CD4-positive, alpha-beta T cell treated with Interleukin-15 for 4 hours (primary cell): ENCODE measurements around the gene TPST1.
"Not testable (repeated sequence)": the region's sequence is repeated elsewhere in the genome, so short reads cannot be mapped to it uniquely, and the experiment has no call there.

Source experiments
- DNase-seq: peaks from one replicate; pipeline ENCODE4 v3.0.0-alpha.2; 2020; ENCODE audit warnings: low spot score

TPST1 gene

DNA sequence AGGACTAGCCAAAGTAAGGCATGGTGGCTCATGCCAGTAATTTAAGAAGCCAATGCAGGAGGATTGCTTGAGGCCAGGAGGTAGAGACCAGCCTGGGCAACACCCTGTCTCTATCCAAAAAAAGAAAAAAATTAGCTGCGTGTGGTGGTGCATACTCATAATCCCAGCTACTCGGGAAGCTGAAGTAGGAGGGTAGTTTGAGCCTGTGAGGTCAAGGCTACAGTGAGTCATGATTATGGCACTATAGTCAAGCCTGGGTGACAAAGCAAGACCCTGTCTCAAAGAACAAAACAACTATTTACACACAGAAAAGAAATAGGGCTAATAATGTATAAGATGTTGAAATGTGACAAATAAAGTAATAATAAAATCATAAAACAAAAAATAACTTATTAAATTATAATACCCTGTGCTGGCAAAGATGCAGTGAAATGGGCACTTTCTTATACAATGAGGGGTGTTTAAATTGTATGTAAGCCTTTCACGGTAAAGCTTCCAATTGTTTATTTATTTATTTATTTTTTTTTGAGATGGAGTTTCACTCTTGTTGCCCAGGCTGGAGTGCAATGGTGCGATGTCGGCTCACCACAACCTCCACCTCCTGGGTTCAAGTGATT, 175.2 kb downstream of the TPST1 start:
- DNase-seq = no peak

GRCh38 chr7:66382182-66382923, 177.2 kb downstream of the TPST1 start:
- not testable (repeated sequence) for DNase-seq

DNA sequence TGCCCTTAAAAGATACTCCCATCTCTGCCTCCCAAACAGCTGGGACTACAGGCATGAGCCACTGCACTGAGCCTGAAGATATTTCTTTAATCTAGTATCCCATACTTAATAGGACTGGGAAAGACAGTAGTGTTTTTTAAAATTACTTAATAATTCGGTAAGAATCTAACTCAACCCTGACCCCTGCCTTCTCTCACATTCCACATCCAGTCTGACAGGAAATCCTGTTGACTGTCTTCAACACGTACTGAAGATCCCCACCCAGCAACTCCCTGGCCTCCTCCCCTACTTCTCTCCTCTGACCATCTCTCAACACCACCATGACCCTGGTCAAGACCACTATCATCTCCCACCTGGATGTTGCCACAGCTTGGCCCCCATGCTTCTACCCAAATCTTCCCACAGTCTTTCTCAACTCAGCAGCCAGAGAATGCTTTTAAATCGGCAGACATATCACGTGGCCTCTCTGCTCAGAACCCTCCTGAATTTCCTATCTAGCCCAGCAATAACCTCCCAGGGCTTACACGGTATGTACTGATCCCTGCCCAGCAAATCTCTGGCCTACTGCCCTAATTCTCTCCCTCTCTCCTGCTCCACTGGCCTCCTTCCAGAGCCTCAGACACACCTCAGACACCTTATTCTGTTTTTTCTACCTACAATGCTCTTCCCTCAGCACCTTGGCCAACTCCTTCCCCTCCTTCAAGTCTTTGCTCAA, 180.2 kb downstream of the TPST1 start:
- DNase-seq = not testable (repeated sequence)

DNA sequence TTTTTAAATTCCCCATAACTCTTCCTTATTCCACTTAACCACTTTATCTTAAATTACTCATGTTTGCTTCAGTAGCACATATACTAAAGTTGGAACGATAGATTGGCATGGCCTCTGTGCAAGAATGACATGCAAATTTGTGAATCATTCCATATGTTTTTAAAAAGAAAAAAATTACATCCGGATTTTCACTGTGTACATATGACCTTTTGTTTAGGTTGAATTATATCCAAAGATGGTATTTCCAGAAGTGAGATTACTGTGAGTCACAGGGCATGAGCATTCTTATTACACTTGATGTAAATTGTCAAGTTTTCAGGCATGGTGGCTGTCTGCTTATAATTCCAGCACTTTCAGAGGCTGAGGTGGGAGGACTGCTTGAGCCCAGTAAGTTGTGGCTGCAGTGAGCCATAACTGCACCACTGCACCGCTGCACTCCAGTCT, 190.0 kb downstream of the TPST1 start:
- not testable (repeated sequence) for DNase-seq

DNA sequence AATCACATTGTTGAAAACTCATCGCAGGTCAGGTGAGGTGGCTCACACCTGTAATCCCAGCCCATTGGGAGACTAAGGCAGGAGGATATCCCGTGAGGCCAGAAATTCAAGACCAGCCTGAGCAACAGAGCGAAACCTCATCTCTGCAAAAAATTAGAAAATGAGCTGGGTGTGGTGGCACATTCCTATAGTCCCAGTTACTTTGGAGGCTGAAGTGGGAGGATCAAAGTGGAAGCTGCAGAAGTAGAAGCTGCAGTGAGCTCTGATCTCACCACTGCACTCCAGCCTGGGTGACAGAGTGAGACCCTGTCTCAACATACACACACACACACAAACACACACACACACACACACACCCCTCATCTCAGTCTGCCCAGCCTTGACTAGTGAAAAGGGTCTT, 190.9 kb downstream of the TPST1 start:
- DNase-seq = not testable (repeated sequence)

- DNase-seq = not testable (repeated sequence)
These were observed 193.7 kb downstream of the TPST1 start for GRCh38 chr7:66398841-66399240.

DNA sequence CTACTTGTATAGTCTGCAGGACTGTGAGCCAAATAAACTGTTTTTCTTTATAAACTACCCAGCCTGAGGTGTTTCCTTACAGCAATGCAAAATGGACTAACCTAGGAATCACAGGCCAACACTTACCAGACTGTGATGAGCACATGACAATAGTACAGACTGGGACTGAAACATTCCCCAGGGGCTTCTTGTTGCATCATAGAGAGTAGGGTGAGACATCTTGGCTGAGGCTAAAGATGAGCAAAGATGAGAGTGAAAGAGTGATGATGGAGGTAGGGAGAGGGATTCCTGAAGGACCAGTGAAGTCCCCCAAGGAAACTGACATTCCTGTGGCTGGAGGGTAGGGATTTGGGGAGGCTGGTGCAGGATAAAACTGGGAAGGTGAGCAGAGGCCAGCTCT, 194.4 kb downstream of the TPST1 start:
- no peak for DNase-seq

DNA sequence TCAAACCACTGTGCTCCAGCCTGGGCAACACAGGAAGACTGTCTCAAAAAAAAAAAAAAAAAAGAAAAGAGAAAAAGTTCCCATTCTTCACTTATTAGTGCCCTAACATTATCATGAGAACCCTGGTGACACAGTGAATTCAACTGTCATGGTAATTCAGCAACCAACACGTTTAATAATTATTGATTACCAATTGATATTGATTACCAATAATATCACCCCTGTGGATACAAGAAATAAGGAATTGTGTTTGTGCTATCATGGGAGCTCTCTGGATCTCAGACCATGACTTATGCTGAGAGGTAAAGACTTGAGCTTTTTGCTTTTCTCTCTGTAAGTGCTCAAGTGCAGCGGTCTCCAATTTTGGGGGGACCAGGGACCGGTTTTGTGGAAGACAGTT, 195.3 kb downstream of the TPST1 start:
- DNase-seq = no peak

DNA sequence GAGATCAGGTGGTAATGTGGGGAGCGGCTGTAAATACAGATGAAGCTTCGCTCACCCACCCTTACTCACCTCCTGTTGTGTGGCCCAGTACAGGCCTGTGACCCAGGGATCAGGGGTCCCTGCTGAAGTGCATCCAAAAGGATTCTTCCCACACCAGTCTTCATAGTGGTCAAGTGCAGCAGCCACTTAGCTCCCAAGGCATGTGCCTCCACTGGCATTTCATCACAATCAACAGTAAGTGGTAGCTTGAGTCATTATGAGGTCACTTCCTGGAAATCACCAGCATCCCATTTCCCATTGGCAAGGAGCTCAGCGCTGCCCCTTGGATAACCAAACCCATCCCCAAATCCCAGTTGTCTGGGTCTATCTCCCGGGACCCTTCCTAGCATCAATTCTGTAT, 196.0 kb downstream of the TPST1 start:
- not testable (repeated sequence) for DNase-seq

- not testable (repeated sequence) for DNase-seq
These were observed 196.8 kb downstream of the TPST1 start for GRCh38 chr7:66401932-66402331.

DNA sequence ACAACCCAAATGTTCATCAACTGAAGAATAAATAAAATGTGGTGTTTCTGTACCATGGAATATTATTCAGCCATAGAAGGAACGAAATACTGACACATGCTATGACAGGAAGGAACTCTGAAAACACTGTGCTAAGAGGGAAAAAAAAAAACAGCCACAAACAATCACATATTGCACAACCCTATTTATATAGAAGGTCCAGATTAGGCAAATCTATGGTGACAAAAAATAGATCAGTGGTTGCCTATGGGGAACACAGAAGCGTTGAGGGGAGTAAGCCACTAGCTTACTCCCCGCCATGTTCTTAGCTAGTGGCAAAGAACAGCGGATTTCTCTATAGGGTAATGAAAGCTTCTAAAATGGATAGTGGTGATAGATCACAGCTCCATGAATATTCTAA, 198.4 kb downstream of the TPST1 start:
- DNase-seq = no peak

GRCh38 chr7:66409493-66409892, 204.4 kb downstream of the TPST1 start:
- no peak for DNase-seq
